ENCODE data around the gene CMKLR1.

- TF ChIP-seq GATA2 (IDR thresholded peaks at IDR 0.05; ENCODE audit: low read depth, low read length) (no peak), GATA3 (IDR thresholded peaks at IDR 0.05; ENCODE audit: low read depth, low read length) (no peak)
Observed at GRCh38 chr12:108345716-108346633, 6.9 kb upstream of the CMKLR1 start.
